Measurements from ENCODE around the gene TUFT1.
"Not testable (repeated sequence)": the region's sequence is repeated elsewhere in the genome, so short reads cannot be mapped to it uniquely, and the experiment has no call there.

The TUFT1 gene

DNA sequence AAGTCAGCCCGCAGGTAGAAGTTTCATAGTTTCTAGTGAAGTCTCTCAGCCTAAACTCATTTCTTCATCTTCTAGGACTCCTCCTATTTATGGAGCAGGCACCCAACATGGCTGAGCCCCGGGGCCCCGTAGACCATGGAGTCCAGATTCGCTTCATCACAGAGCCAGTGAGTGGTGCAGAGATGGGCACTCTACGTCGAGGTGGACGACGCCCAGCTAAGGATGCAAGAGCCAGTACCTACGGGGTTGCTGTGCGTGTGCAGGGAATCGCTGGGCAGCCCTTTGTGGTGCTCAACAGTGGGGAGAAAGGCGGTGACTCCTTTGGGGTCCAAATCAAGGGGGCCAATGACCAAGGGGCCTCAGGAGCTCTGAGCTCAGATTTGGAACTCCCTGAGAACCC is 21.7 kb upstream of the TUFT1 start:
- TF ChIP-seq, protein P1, sequence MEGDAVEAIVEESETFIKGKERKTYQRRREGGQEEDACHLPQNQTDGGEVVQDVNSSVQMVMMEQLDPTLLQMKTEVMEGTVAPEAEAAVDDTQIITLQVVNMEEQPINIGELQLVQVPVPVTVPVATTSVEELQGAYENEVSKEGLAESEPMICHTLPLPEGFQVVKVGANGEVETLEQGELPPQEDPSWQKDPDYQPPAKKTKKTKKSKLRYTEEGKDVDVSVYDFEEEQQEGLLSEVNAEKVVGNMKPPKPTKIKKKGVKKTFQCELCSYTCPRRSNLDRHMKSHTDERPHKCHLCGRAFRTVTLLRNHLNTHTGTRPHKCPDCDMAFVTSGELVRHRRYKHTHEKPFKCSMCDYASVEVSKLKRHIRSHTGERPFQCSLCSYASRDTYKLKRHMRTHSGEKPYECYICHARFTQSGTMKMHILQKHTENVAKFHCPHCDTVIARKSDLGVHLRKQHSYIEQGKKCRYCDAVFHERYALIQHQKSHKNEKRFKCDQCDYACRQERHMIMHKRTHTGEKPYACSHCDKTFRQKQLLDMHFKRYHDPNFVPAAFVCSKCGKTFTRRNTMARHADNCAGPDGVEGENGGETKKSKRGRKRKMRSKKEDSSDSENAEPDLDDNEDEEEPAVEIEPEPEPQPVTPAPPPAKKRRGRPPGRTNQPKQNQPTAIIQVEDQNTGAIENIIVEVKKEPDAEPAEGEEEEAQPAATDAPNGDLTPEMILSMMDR (IDR thresholded peaks at IDR 0.05; ENCODE audit: insufficient read depth, low read length, poor library complexity, severe bottlenecking), result no peak
- Histone ChIP-seq H3K4me3 (replicated peaks; ENCODE audit: low read depth, low read length) (no peak overlapping the region), H3K36me3 (ENCODE audit: control insufficient read depth, insufficient read depth, low read length) (no peaks in the 10 kb centered on the region), H3K27me3 (replicated peaks; ENCODE audit: control insufficient read depth, insufficient read depth, low read length) (no peaks in the 10 kb centered on the region)
- no peak for DNase-seq (ENCODE audit: extremely low read depth, insufficient read length)

DNA sequence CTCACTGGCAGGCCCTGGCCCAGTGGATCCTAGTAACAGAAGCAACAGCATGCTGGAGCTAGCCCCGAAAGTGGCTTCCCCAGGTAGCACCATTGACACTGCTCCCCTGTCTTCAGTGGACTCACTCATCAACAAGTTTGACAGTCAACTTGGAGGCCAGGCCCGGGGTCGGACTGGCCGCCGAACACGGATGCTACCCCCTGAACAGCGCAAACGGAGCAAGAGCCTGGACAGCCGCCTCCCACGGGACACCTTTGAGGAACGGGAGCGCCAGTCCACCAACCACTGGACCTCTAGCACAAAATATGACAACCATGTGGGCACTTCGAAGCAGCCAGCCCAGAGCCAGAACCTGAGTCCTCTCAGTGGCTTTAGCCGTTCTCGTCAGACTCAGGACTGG is 21.2 kb upstream of the TUFT1 start:
- no peak for DNase-seq (ENCODE audit: extremely low read depth, insufficient read length)
- TF ChIP-seq, protein P1 (IDR thresholded peaks at IDR 0.05; ENCODE audit: insufficient read depth, low read length, poor library complexity, severe bottlenecking), result no peak
- H3K36me3 ChIP-seq (ENCODE audit: control insufficient read depth, insufficient read depth, low read length), result no peaks in the 10 kb centered on the region
- H3K4me3 ChIP-seq (replicated peaks; ENCODE audit: low read depth, low read length), result no peak overlapping the region
- no peaks in the 10 kb centered on the region for H3K27me3 ChIP-seq (replicated peaks; ENCODE audit: control insufficient read depth, insufficient read depth, low read length)

DNA sequence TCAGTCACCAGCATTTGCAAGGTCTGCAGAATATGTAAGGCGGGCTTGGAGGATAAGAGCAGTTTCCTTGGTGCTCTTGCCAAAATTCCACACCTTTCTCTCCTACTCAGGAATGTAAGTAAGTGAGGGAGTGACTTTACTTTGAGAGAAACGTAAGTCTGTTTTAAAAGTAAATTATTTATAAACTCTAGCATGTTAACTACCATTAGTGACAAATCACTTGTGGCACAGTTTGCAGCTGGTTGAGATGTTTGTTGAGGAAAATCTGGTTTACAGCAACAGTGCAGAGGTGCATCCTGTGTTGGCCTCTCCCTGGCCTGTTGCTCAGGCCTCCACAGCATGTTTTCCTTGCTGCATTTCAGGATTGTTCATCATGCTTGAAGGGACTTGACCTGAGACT is 20.4 kb upstream of the TUFT1 start:
- no peak overlapping the region for H3K4me3 ChIP-seq (replicated peaks; ENCODE audit: low read depth, low read length)
- no peaks in the 10 kb centered on the region for H3K27me3 ChIP-seq (replicated peaks; ENCODE audit: control insufficient read depth, insufficient read depth, low read length)
- no peak for DNase-seq (ENCODE audit: extremely low read depth, insufficient read length)
- TF ChIP-seq, protein P1 (IDR thresholded peaks at IDR 0.05; ENCODE audit: insufficient read depth, low read length, poor library complexity, severe bottlenecking), result no peak
- H3K36me3 ChIP-seq (ENCODE audit: control insufficient read depth, insufficient read depth, low read length), result no peaks in the 10 kb centered on the region

DNA sequence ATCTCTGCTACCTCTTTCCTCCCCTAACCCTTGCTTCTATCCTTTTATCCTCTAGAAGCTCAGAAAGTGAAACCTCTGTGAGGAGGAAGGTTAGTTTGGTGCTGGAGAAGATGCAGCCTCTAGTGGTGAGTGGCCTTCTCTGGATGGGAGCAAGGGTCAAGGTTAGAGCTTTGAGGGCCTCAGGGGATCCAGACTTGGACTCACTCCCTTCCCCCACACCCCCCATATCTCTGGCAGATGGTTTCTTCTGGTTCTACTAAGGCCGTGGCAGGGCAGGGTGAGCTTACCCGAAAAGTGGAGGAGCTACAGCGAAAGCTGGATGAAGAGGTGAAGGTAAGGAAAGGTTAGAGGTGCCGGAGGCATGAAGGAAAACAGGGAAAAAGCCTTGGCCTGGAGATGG is 19.8 kb upstream of the TUFT1 start:
- no peak for DNase-seq (ENCODE audit: extremely low read depth, insufficient read length)
- Histone ChIP-seq H3K36me3 (ENCODE audit: control insufficient read depth, insufficient read depth, low read length) (no peaks in the 10 kb centered on the region), H3K4me3 (replicated peaks; ENCODE audit: low read depth, low read length) (no peak overlapping the region), H3K27me3 (replicated peaks; ENCODE audit: control insufficient read depth, insufficient read depth, low read length) (no peaks in the 10 kb centered on the region)
- TF ChIP-seq, protein P1 (IDR thresholded peaks at IDR 0.05; ENCODE audit: insufficient read depth, low read length, poor library complexity, severe bottlenecking), result peak; percentile 42

DNA sequence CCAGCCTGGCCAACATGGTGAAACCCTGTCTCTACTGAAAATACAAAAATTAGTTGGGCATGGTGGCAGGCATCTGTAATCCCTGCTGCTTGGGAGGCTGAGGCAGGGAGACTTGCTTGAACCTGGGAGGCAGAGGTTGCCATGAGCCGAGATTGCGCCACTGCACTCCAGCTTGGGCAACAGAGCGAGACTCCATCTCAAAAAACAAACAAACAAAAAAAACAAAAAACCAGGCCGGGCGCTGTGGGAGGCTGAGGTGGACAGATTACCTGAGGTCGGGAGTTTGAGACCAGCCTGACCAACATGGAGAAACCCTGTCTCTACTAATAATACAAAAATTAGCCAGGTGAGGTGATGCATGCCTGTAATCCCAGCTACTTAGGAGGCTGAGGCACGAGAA is 17.7 kb upstream of the TUFT1 start:
- DNase-seq (ENCODE audit: extremely low read depth, insufficient read length); H3K4me3 ChIP-seq (replicated peaks; ENCODE audit: low read depth, low read length); H3K36me3 ChIP-seq (ENCODE audit: control insufficient read depth, insufficient read depth, low read length); H3K27me3 ChIP-seq (replicated peaks; ENCODE audit: control insufficient read depth, insufficient read depth, low read length): not testable (repeated sequence)

DNA sequence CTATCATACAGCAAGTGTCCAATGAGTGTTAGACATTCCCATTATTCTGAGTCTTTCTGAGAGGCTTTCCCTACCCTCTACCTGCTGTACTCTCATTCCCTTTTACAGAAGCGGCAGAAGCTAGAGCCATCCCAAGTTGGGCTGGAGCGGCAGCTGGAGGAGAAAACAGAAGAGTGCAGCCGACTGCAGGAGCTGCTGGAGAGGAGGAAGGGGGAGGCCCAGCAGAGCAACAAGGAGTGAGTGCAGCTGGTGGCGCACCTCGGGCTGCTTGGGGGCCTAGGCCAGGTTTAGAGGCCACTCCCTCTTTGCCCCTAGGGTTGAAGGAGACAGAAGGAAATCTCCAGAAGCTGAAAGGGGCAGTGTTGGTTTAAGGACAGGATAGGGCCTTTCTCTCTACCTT is 16.8 kb upstream of the TUFT1 start:
- DNase-seq (ENCODE audit: extremely low read depth, insufficient read length), result no peak
- TF ChIP-seq, protein P1 (IDR thresholded peaks at IDR 0.05; ENCODE audit: insufficient read depth, low read length, poor library complexity, severe bottlenecking), result no peak
- Histone ChIP-seq H3K27me3 (replicated peaks; ENCODE audit: control insufficient read depth, insufficient read depth, low read length) (no peaks in the 10 kb centered on the region), H3K4me3 (replicated peaks; ENCODE audit: low read depth, low read length) (no peak overlapping the region), H3K36me3 (ENCODE audit: control insufficient read depth, insufficient read depth, low read length) (no peaks in the 10 kb centered on the region)
